H1 (cell line): Measurements from ENCODE around the gene UBB. TPM values are rescaled to one million over a fixed set of nuclear protein-coding genes. Genes with fewer than 3 reads are reported as not detected.

Experiments used
- CTCF ChIA-PET: fragments of 300-600 bp; sonication (Branson Sonifier 250); formaldehyde crosslinking; loops from one replicate; lab custom pipeline; 2021; ENCODE audit not compliant: partially characterized antibody; lab: Charles Lee
- POLR2A ChIA-PET: fragments of 300-600 bp; sonication (Branson Sonifier 250); formaldehyde crosslinking; loops from one replicate; lab custom pipeline; 2021; ENCODE audit warnings: inconsistent platforms; ENCODE audit not compliant: partially characterized antibody; lab: Charles Lee
- DNase-seq, 2 experiments: peaks; one replicate each; pipeline versions ENCODE4 v3.0.0 to v3.0.0-alpha.2; 2010 to 2022; ENCODE audit warnings: low spot score in 2 of 2, low read depth in 1 of 2, mixed read lengths in 1 of 2
- FAIRE-seq: peaks from 2 replicates; lab custom pipeline; 2011; peaks lifted over from hg19 to GRCh38; lab: Jason Lieb, UNC
- H2AFZ ChIP-seq: 2 replicates; pipeline ENCODE4 v1.8.1; 2012; ENCODE audit warnings: low read length, inconsistent platforms
- H2AK5ac ChIP-seq: 2 replicates; pipeline ENCODE4 v1.6.1; 2013; ENCODE audit warnings: low read depth, low read length
- H2BK120ac ChIP-seq: replicated peaks from 2 replicates; pipeline ENCODE3; 2013; ENCODE audit warnings: low read depth, low read length, inconsistent platforms
- H2BK12ac ChIP-seq: 2 replicates; pipeline ENCODE4 v1.6.1; 2013; ENCODE audit warnings: low read depth, low read length
- H2BK15ac ChIP-seq: 2 replicates; pipeline ENCODE4 v1.6.1; 2013; ENCODE audit warnings: low read length
- H2BK20ac ChIP-seq: 2 replicates; pipeline ENCODE4 v1.6.1; 2013; ENCODE audit warnings: low read length
- H2BK5ac ChIP-seq: 2 replicates; pipeline ENCODE4 v1.6.1; 2013; ENCODE audit warnings: low read depth, low read length
- H3K14ac ChIP-seq: 2 replicates; pipeline ENCODE4 v1.6.1; 2013; ENCODE audit warnings: inconsistent platforms; ENCODE audit not compliant: insufficient read length
- H3K18ac ChIP-seq: 2 replicates; pipeline ENCODE4 v1.6.1; 2013; ENCODE audit warnings: low read length; ENCODE audit errors: extremely low read depth
- H3K23ac ChIP-seq: 2 replicates; pipeline ENCODE4 v1.6.1; 2013; ENCODE audit warnings: inconsistent platforms; ENCODE audit not compliant: insufficient read length
- H3K23me2 ChIP-seq: 2 replicates; pipeline ENCODE4 v1.6.1; 2013; ENCODE audit warnings: low read depth, low read length
- H3K27ac ChIP-seq: 2 replicates; pipeline ENCODE4 v1.6.1; 2011; ENCODE audit warnings: low read depth, low read length, inconsistent platforms
- H3K27me3 ChIP-seq, 4 experiments: replicated peaks in 1 of 4; 1 replicate in 1 of 4; 2 replicates in 3 of 4; pipeline versions ENCODE4 v1.6.1 to v1.8.1; 2011 to 2013; ENCODE audit warnings: low read length in 3 of 4, mild to moderate bottlenecking in 3 of 4, inconsistent platforms in 2 of 4, mixed read lengths in 2 of 4, moderate library complexity in 1 of 4; ENCODE audit not compliant: control insufficient read depth in 3 of 4, insufficient read depth in 3 of 4; ENCODE audit errors: extremely low read depth in 1 of 4
- H3K36me3 ChIP-seq, 4 experiments: 2 replicates each; pipeline versions ENCODE4 v1.6.1 to v1.8.1; 2011 to 2013; ENCODE audit warnings: mild to moderate bottlenecking in 4 of 4, low read length in 3 of 4, moderate library complexity in 2 of 4, control low read depth in 1 of 4, inconsistent platforms in 1 of 4; ENCODE audit not compliant: insufficient read depth in 4 of 4, control insufficient read depth in 2 of 4
- H3K4ac ChIP-seq: replicated peaks from 2 replicates; pipeline ENCODE3; 2013; ENCODE audit warnings: low read length, low read depth, mixed read lengths, inconsistent platforms; ENCODE audit not compliant: insufficient read length
- H3K4me1 ChIP-seq, 4 experiments: replicated peaks in 1 of 4; 1 replicate in 1 of 4; 2 replicates in 3 of 4; pipeline versions ENCODE4 v1.6.1 to v1.8.1; 2011 to 2013; ENCODE audit warnings: low read length in 3 of 4, inconsistent platforms in 2 of 4, mixed read lengths in 1 of 4; ENCODE audit not compliant: insufficient read depth in 4 of 4, control insufficient read depth in 3 of 4
- H3K4me2 ChIP-seq, 2 experiments: 2 replicates each; pipeline versions ENCODE4 v1.6.1 to v1.8.1; 2011 to 2013; ENCODE audit warnings: low read depth in 2 of 2, low read length in 2 of 2, control low read depth in 1 of 2, inconsistent platforms in 1 of 2, mild to moderate bottlenecking in 1 of 2; ENCODE audit not compliant: insufficient read depth in 1 of 2
- H3K4me3 ChIP-seq, 4 experiments: fragments of 200-600, 300-600 bp in 1 of 4; sonication (generic), shearing (Covaris generic), sonication (Bioruptor Twin) in 1 of 4; 2 replicates each; pipeline versions ENCODE4 v1.5.1 to v1.8.1; 2011 to 2016; ENCODE audit warnings: low read length in 4 of 4, low read depth in 3 of 4, control low read depth in 2 of 4, inconsistent platforms in 2 of 4, mild to moderate bottlenecking in 2 of 4, mixed read lengths in 1 of 4, moderate library complexity in 1 of 4; ENCODE audit not compliant: insufficient read depth in 2 of 4; ENCODE audit errors: extremely low read depth in 1 of 4
- H3K56ac ChIP-seq: replicated peaks from 2 replicates; pipeline ENCODE3; 2013; ENCODE audit warnings: low read depth, mild to moderate bottlenecking, mixed read lengths, low read length, inconsistent platforms; ENCODE audit not compliant: insufficient read length
- H3K79me1 ChIP-seq: 2 replicates; pipeline ENCODE4 v1.6.1; 2013; ENCODE audit warnings: low read depth, low read length, control low read depth
- H3K79me2 ChIP-seq, 2 experiments: 2 replicates each; pipeline versions ENCODE4 v1.6.1 to v1.8.1; 2012 to 2013; ENCODE audit warnings: low read length in 2 of 2, mild to moderate bottlenecking in 2 of 2, inconsistent platforms in 1 of 2; ENCODE audit not compliant: insufficient read depth in 2 of 2, control insufficient read depth in 1 of 2
- H3K9ac ChIP-seq, 4 experiments: replicated peaks in 1 of 4; 1 replicate in 1 of 4; 2 replicates in 3 of 4; pipeline versions ENCODE4 v1.6.1 to v1.8.1; 2011 to 2013; ENCODE audit warnings: low read depth in 3 of 4, low read length in 3 of 4, control low read depth in 2 of 4, mild to moderate bottlenecking in 2 of 4, moderate library complexity in 2 of 4, inconsistent platforms in 1 of 4; ENCODE audit errors: extremely low read depth in 1 of 4
- H3K9me3 ChIP-seq, 2 experiments: 2 replicates each; pipeline versions ENCODE4 v1.6.1 to v1.8.1; 2012 to 2013; ENCODE audit warnings: mild to moderate bottlenecking in 2 of 2, moderate library complexity in 2 of 2, control low read depth in 1 of 2, inconsistent platforms in 1 of 2, low read depth in 1 of 2, low read length in 1 of 2, mixed read lengths in 1 of 2; ENCODE audit not compliant: insufficient read depth in 2 of 2
- H4K20me1 ChIP-seq, 2 experiments: replicated peaks in 1 of 2; 2 replicates each; pipeline versions ENCODE3 to v1.8.1; 2011 to 2013; ENCODE audit warnings: inconsistent platforms in 2 of 2, low read length in 2 of 2, mild to moderate bottlenecking in 1 of 2; ENCODE audit not compliant: insufficient read depth in 2 of 2, control insufficient read depth in 1 of 2
- H4K5ac ChIP-seq: 2 replicates; pipeline ENCODE4 v1.6.1; 2013; ENCODE audit warnings: low read length, low read depth, mixed read lengths, inconsistent platforms; ENCODE audit not compliant: insufficient read length
- H4K8ac ChIP-seq: 2 replicates; pipeline ENCODE4 v1.8.0; 2013; ENCODE audit warnings: mild to moderate bottlenecking, moderate library complexity, low read length, inconsistent platforms; ENCODE audit not compliant: insufficient read depth; ENCODE audit errors: extremely low read depth
- H4K91ac ChIP-seq: replicated peaks from 2 replicates; pipeline ENCODE3; 2013; ENCODE audit warnings: low read length, mixed read lengths, inconsistent platforms; ENCODE audit not compliant: insufficient read length
- BACH1 ChIP-seq: IDR thresholded peaks from 2 replicates; pipeline ENCODE4 v1.6.1; 2012; ENCODE audit warnings: low read length, improper control_type of control experiment
- CHD1 ChIP-seq: IDR thresholded peaks from 2 replicates; pipeline ENCODE4 v1.6.1; 2012; ENCODE audit warnings: low read depth, low read length, improper control_type of control experiment
- E2F6 ChIP-seq: IDR thresholded peaks from 2 replicates; pipeline ENCODE4 v1.6.1; 2012; ENCODE audit warnings: inconsistent platforms
- FOSL1 ChIP-seq: IDR thresholded peaks from 2 replicates; pipeline ENCODE4 v1.6.1; 2011; ENCODE audit warnings: mild to moderate bottlenecking, low read depth, low read length, moderate library complexity; ENCODE audit not compliant: insufficient read depth
- HDAC2 ChIP-seq, 2 experiments: fragments of 300-600 bp in 1 of 2; sonication (generic) in 1 of 2; IDR thresholded peaks; 2 replicates each; pipeline ENCODE4 v1.6.1; 2011 to 2012; ENCODE audit warnings: low read depth in 2 of 2, low read length in 2 of 2, mild to moderate bottlenecking in 2 of 2, moderate library complexity in 2 of 2, borderline replicate concordance in 1 of 2, inconsistent platforms in 1 of 2
- KDM1A ChIP-seq: fragments of 200-600, 300-600 bp; sonication (generic); IDR thresholded peaks from 2 replicates; pipeline ENCODE4 v1.7.1; 2016; ENCODE audit warnings: mild to moderate bottlenecking, low read length, borderline replicate concordance
- PHF8 ChIP-seq: fragments of 200-600 bp; sonication (generic); conservative IDR thresholded peaks from 2 replicates; pipeline ENCODE4 v1.7.1; 2012; ENCODE audit warnings: low read depth, mild to moderate bottlenecking, inconsistent platforms, low read length, moderate library complexity
- RFX5 ChIP-seq: IDR thresholded peaks from 2 replicates; pipeline ENCODE4 v1.6.1; 2011; ENCODE audit warnings: low read depth, low read length, improper control_type of control experiment, borderline replicate concordance
- SIN3A ChIP-seq, 2 experiments: IDR thresholded peaks in 1 of 2; conservative IDR thresholded peaks in 1 of 2; 2 replicates each; pipeline ENCODE4 v1.6.1; 2011 to 2012; ENCODE audit warnings: low read length in 2 of 2, improper control_type of control experiment in 1 of 2, low read depth in 1 of 2, mild to moderate bottlenecking in 1 of 2
- WGBS, 2 experiments: shearing (Covaris generic) in 1 of 2; methylation state at CpG; one replicate each; pipeline versions ENCODE4 v1.1.6 to v1.1.7; 2013 to 2015; ENCODE audit warnings: low lambda C conversion rate in 2 of 2, mixed read lengths in 2 of 2, inconsistent platforms in 1 of 2, low coverage in 1 of 2, missing lambda C conversion rate in 1 of 2; ENCODE audit not compliant: insufficient replicate concordance in 2 of 2, insufficient coverage in 1 of 2, insufficient read length in 1 of 2; ENCODE audit errors: extremely low coverage in 1 of 2, missing lambda C conversion rate in 1 of 2; 5-methylcytosine and 5-hydroxymethylcytosine counted together
- polyA plus RNA-seq, 7 experiments: library from polyadenylated mRNA; depleted of rRNA in 3 of 7; stranded (reverse) in 5 of 7; unstranded in 2 of 7; fragments of >200 nt in 5 of 7; fragments of 200-250 nt in 2 of 7; gene quantifications; 1 replicate in 5 of 7; 2 replicates in 1 of 7; 4 replicates in 1 of 7; pipeline versions ENCODE4 v1.2.1 to v1.2.3, GENCODE V29; 2011 to 2013; ENCODE audit warnings: missing spikeins in 2 of 7, mixed read lengths in 2 of 7
- total RNA-seq: library from RNA; stranded (reverse); fragmentation: NEBNext Ultra II Directional; extraction: Animal tissue kit (Norgen Biotek cat#: 25700); gene quantifications from 2 replicates; pipeline ENCODE4 v1.2.1, GENCODE V29; 2021

Gene UBB
- total and polyA plus RNA-seq, 2 of the 8 experiments (the other 6 are each of a cell fraction or from before 2014, with no cell fraction given) = 1,597 to 1,605 TPM

GRCh38 chr17:16406742-16407674 lies 26.1 kb downstream of the UBB start:
- peak overlapping the region; percentile 55 for H2AFZ ChIP-seq
- no peaks in the 10 kb centered on the region for H3K9me3 ChIP-seq
- H3K4me1 ChIP-seq = peaks cover 4 to 7% (median 4%) of the 10 kb centered on the region in 4 experiments; a peak in 4 of 7 replicates
- H4K91ac ChIP-seq = peak overlapping the region; percentile 97
- H3K14ac ChIP-seq = no peak overlapping the region
- H3K27ac ChIP-seq = peak overlapping the region; percentile 65
- no peaks in the 10 kb centered on the region for H3K79me2 ChIP-seq
- peak overlapping the region; percentile 98 for H2BK120ac ChIP-seq
- peak; percentile 56 to 88 for DNase-seq
- no peaks in the 10 kb centered on the region for H3K27me3 ChIP-seq
- H2AK5ac ChIP-seq = no peak overlapping the region
- no peak for FAIRE-seq
- POLR2A ChIA-PET = interaction anchor here (0.7 to 3.7 kb wide), 16 partner anchors 9 to 56 kb away, joined by 3 to 40 read pairs (median 5); partner anchors contain the start of genes CENPV and UBB
- H3K56ac ChIP-seq = peak overlapping the region; percentile 70
- 0 out of 2 replicates have a peak overlapping the region, but pooled peaks have one; percentile 11 for H2BK12ac ChIP-seq
- H2BK15ac ChIP-seq = peak overlapping the region; percentile 9; the same call in 1 of the 2 replicates
- peak overlapping the region; percentile 9 to 75 (median 44) for H3K9ac ChIP-seq
- CTCF ChIA-PET = interaction anchor here (0.9 to 2.2 kb wide), 9 partner anchors 12 to 47 kb away, joined by 3 to 10 read pairs (median 4); no protein-coding TSS in a partner anchor
- H3K18ac ChIP-seq = peak overlapping the region; percentile 83
- no peak overlapping the region for H2BK20ac ChIP-seq
- H3K4me2 ChIP-seq = peak overlapping the region; percentile 65 to 79
- H4K8ac ChIP-seq = peak overlapping the region; percentile 96
- H3K23me2 ChIP-seq = peaks cover 2% of the 10 kb centered on the region; the same call in 1 of the 2 replicates
- no peak overlapping the region for H3K23ac ChIP-seq
- H3K79me1 ChIP-seq = no peaks in the 10 kb centered on the region
- no peaks in the 10 kb centered on the region for H3K36me3 ChIP-seq
- H2BK5ac ChIP-seq = peak overlapping the region; percentile 76
- WGBS, 2 experiments = 17% methylated on average over 43 of the region's 67 CpGs; no CpG with 5 or more reads in 1 of the 2 experiments
- no peak overlapping the region for H3K4ac ChIP-seq
- no peaks in the 10 kb centered on the region for H4K20me1 ChIP-seq
- H3K4me3 ChIP-seq = peak overlapping the region; percentile 37 to 70 (median 48)
- peak overlapping the region; percentile 99 for H4K5ac ChIP-seq
- TF ChIP-seq KDM1A (peak; percentile 73), HDAC2 (IDR thresholded peaks at IDR 0.05; ENCODE audit: borderline replicate concordance in 1 of 2, low read depth in 2 of 2, low read length in 2 of 2) (peak in 1 of 2 experiments; percentile 81; a peak in 1 of 4 replicates), SIN3A (conservative IDR thresholded peaks at IDR 0.05 in 1 of 2, IDR thresholded peaks at IDR 0.05 in 1 of 2; ENCODE audit: low read depth in 1 of 2, low read length in 2 of 2) (no peak), FOSL1 (no peak), CHD1 (no peak), PHF8 (peak; percentile 56; the same call in 1 of the 2 replicates), RFX5 (no peak), BACH1 (peak; percentile 17; the same call in 1 of the 2 replicates), E2F6 (peak; percentile 59)
